ENCODE data around the gene SUMF1.

SUMF1 gene

GRCh38 chr3:4392992-4393391 is 74.1 kb downstream of the SUMF1 start:
- H3K9me2 ChIP-seq (ENCODE audit: low read depth, low read length) = no peaks in the 10 kb centered on the region
- H3K79me2 ChIP-seq (ENCODE audit: insufficient read depth, low read length) = no peaks in the 10 kb centered on the region
- no peaks in the 10 kb centered on the region for H3K36me3 ChIP-seq (ENCODE audit: insufficient read depth, low read length)
- H3F3A ChIP-seq (ENCODE audit: insufficient read depth, low read length) = no peaks in the 10 kb centered on the region
- H3K4me2 ChIP-seq (ENCODE audit: low read length) = no peak overlapping the region
- H2AFZ ChIP-seq (ENCODE audit: low read length) = no peak overlapping the region
- H3K4me3 ChIP-seq (ENCODE audit: low read depth, low read length, poor library complexity, severe bottlenecking) = no peak overlapping the region
- no peaks in the 10 kb centered on the region for H3K4me1 ChIP-seq (ENCODE audit: insufficient read depth, low read length, severe bottlenecking)
- H4K20me1 ChIP-seq (ENCODE audit: insufficient read depth, low read length) = no peaks in the 10 kb centered on the region
- TF ChIP-seq, protein P1, sequence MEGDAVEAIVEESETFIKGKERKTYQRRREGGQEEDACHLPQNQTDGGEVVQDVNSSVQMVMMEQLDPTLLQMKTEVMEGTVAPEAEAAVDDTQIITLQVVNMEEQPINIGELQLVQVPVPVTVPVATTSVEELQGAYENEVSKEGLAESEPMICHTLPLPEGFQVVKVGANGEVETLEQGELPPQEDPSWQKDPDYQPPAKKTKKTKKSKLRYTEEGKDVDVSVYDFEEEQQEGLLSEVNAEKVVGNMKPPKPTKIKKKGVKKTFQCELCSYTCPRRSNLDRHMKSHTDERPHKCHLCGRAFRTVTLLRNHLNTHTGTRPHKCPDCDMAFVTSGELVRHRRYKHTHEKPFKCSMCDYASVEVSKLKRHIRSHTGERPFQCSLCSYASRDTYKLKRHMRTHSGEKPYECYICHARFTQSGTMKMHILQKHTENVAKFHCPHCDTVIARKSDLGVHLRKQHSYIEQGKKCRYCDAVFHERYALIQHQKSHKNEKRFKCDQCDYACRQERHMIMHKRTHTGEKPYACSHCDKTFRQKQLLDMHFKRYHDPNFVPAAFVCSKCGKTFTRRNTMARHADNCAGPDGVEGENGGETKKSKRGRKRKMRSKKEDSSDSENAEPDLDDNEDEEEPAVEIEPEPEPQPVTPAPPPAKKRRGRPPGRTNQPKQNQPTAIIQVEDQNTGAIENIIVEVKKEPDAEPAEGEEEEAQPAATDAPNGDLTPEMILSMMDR (IDR thresholded peaks at IDR 0.05; ENCODE audit: low read length) = no peak
- no peak for TF ChIP-seq EZH2 (IDR thresholded peaks at IDR 0.05; ENCODE audit: borderline replicate concordance, low read length)
- H3K9me3 ChIP-seq (ENCODE audit: low read length) = no peaks in the 10 kb centered on the region
- H3K9ac ChIP-seq (ENCODE audit: low read length) = no peak overlapping the region
- H3K27me3 ChIP-seq (ENCODE audit: insufficient read depth, low read length) = no peaks in the 10 kb centered on the region
- H3K27ac ChIP-seq (ENCODE audit: low read depth, low read length, poor library complexity, severe bottlenecking) = no peak overlapping the region

DNA sequence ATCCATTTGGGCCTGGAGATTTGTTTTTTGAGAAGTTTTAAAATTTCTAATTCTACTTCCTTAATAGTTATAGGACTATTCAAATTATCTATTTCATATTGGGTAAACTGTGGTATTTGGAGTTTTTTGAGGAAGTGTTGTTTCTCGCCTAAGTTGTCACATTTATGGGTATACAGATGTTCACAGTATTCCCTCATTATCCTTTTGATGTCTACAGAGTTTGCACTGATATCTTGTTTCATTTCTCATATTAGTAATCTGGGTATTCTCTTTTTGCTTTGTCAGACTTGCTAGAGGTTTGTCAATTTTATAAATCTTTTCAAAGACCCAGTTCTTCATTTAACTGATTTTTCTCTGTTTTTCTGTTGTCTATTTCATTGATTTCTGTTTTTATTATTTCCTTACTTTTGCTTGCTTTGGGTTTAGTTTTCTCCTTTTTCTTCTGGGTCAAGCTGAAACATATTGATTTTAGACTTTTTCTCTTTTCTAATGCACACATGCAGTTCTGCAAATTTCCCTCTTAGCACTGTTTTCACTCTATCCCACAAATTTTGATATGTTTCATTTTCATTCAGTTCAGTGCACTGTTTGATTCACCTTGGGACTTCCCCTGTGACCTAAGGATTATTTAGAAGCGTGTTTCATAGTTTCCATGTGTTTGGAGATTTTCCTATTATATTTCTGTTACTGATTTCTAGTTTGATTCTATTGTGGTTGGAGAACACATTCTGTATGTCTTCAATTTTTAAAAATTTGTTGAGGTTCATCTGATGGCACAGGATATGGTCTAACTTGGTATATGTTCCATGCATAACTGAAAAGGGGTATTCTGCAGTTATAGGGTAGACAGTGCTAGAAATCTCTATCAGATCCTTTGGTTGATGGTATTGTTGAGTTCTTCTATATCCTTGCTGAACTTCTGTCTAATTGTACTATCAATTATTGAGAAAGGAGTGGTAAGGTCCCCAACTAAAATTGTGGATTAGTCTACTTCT is 79.6 kb downstream of the SUMF1 start:
- no peaks in the 10 kb centered on the region for H3K79me2 ChIP-seq (ENCODE audit: insufficient read depth, low read length)
- H3K27ac ChIP-seq (ENCODE audit: low read depth, low read length, poor library complexity, severe bottlenecking) = no peak overlapping the region
- no peaks in the 10 kb centered on the region for H3K9me2 ChIP-seq (ENCODE audit: low read depth, low read length)
- no peak overlapping the region for H3K4me2 ChIP-seq (ENCODE audit: low read length)
- H3K27me3 ChIP-seq (ENCODE audit: insufficient read depth, low read length) = no peaks in the 10 kb centered on the region
- no peak overlapping the region for H2AFZ ChIP-seq (ENCODE audit: low read length)
- TF ChIP-seq EZH2 (IDR thresholded peaks at IDR 0.05; ENCODE audit: borderline replicate concordance, low read length) = no peak
- TF ChIP-seq, protein P1 (IDR thresholded peaks at IDR 0.05; ENCODE audit: low read length) = no peak
- no peak overlapping the region for H3K4me3 ChIP-seq (ENCODE audit: low read depth, low read length, poor library complexity, severe bottlenecking)
- no peak overlapping the region for H3K9ac ChIP-seq (ENCODE audit: low read length)
- no peaks in the 10 kb centered on the region for H3F3A ChIP-seq (ENCODE audit: insufficient read depth, low read length)
- no peaks in the 10 kb centered on the region for H4K20me1 ChIP-seq (ENCODE audit: insufficient read depth, low read length)
- no peaks in the 10 kb centered on the region for H3K9me3 ChIP-seq (ENCODE audit: low read length)
- no peaks in the 10 kb centered on the region for H3K4me1 ChIP-seq (ENCODE audit: insufficient read depth, low read length, severe bottlenecking)
- H3K36me3 ChIP-seq (ENCODE audit: insufficient read depth, low read length) = no peaks in the 10 kb centered on the region

DNA sequence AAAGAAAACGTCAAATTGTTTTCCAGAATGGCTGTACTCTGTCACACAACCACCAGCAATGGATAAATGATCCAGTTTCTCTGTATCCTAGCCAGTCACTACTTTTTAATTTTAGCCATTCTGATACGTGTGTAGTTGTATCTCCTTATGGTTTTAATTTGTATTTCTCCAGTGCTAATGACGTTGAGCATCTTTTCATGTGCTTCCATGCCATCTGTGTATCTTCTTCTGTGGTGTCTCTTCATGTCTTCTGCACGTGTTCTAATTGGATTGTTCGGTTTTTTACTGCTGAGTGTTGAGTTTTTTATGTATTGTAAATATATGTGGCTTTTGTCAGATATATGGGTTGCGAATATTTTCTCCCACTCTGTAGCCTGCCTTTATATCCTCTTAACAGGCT is 81.9 kb downstream of the SUMF1 start:
- H3F3A ChIP-seq (ENCODE audit: insufficient read depth, low read length) = no peaks in the 10 kb centered on the region
- no peak overlapping the region for H3K9ac ChIP-seq (ENCODE audit: low read length)
- no peak overlapping the region for H3K4me3 ChIP-seq (ENCODE audit: low read depth, low read length, poor library complexity, severe bottlenecking)
- no peaks in the 10 kb centered on the region for H3K36me3 ChIP-seq (ENCODE audit: insufficient read depth, low read length)
- no peaks in the 10 kb centered on the region for H3K4me1 ChIP-seq (ENCODE audit: insufficient read depth, low read length, severe bottlenecking)
- no peak overlapping the region for H3K27ac ChIP-seq (ENCODE audit: low read depth, low read length, poor library complexity, severe bottlenecking)
- TF ChIP-seq EZH2 (IDR thresholded peaks at IDR 0.05; ENCODE audit: borderline replicate concordance, low read length) = no peak
- TF ChIP-seq, protein P1 (IDR thresholded peaks at IDR 0.05; ENCODE audit: low read length) = no peak
- H3K79me2 ChIP-seq (ENCODE audit: insufficient read depth, low read length) = no peaks in the 10 kb centered on the region
- no peak overlapping the region for H3K4me2 ChIP-seq (ENCODE audit: low read length)
- H3K9me2 ChIP-seq (ENCODE audit: low read depth, low read length) = no peaks in the 10 kb centered on the region
- H2AFZ ChIP-seq (ENCODE audit: low read length) = no peak overlapping the region
- H3K27me3 ChIP-seq (ENCODE audit: insufficient read depth, low read length) = no peaks in the 10 kb centered on the region
- H4K20me1 ChIP-seq (ENCODE audit: insufficient read depth, low read length) = no peaks in the 10 kb centered on the region
- no peaks in the 10 kb centered on the region for H3K9me3 ChIP-seq (ENCODE audit: low read length)

Measured in OCI-LY1 (cell line).